ENCODE data around the gene GPR155. TPM values are rescaled to one million over a fixed set of nuclear protein-coding genes. Genes with fewer than 3 reads are reported as not detected.

Gene GPR155
- total RNA-seq, 4 donors from 2014 or later = 2.1 to 9.9 (median 3.6) TPM

- H3K4me3 ChIP-seq = no peak overlapping the region
- H3K27ac ChIP-seq = no peak overlapping the region
- WGBS, 2 donors = 83 to 84% methylated on average over 5 of the region's 5 CpGs
- intact Hi-C loops (cut with DNase I) = no loop called here
- DNase-seq = no peak
- no peaks in the 10 kb centered on the region for H3K9me3 ChIP-seq
- H3K27me3 ChIP-seq = no peaks in the 10 kb centered on the region
- H3K4me1 ChIP-seq = no peaks in the 10 kb centered on the region
- H3K36me3 ChIP-seq = no peaks in the 10 kb centered on the region
- TF ChIP-seq CTCF (IDR thresholded peaks at IDR 0.05) (no peak), POLR2A (IDR thresholded peaks at IDR 0.05) (no peak)
These were observed 29.9 kb upstream of the GPR155 start for GRCh38 chr2:174516501-174517378.

- intact Hi-C loops (cut with DNase I) = no loop called here
- TF ChIP-seq POLR2A (IDR thresholded peaks at IDR 0.05) = no peak
- TF ChIP-seq CTCF (IDR thresholded peaks at IDR 0.05) = no peak
These were observed 25.5 kb upstream of the GPR155 start for GRCh38 chr2:174512345-174512744.

GRCh38 chr2:174511580-174512260 is 24.9 kb upstream of the GPR155 start:
- Histone ChIP-seq H3K27me3 (no peaks in the 10 kb centered on the region), H3K36me3 (no peaks in the 10 kb centered on the region), H3K4me1 (no peaks in the 10 kb centered on the region), H3K9me3 (peaks cover 0 to 41% (median 13%) of the 10 kb centered on the region in 3 donors), H3K27ac (no peak overlapping the region), H3K4me3 (no peak overlapping the region)
- WGBS, 2 donors = 50 to 51% methylated on average over 5 of the region's 5 CpGs
- no peak for DNase-seq
- TF ChIP-seq POLR2A (IDR thresholded peaks at IDR 0.05) = no peak
- TF ChIP-seq CTCF (IDR thresholded peaks at IDR 0.05) = no peak
- intact Hi-C loops (cut with DNase I) = no loop called here

More at GRCh38 chr2:174512345-174512744, 25.5 kb upstream of the GPR155 start:
- no peaks in the 10 kb centered on the region for H3K4me1 ChIP-seq
- DNase-seq = no peak
- H3K27me3 ChIP-seq = no peaks in the 10 kb centered on the region
- no peak overlapping the region for H3K27ac ChIP-seq
- H3K9me3 ChIP-seq = peaks cover 0 to 38% (median 13%) of the 10 kb centered on the region in 3 donors
- WGBS, 2 donors = 68% methylated on average over 3 of the region's 3 CpGs
- H3K4me3 ChIP-seq = no peak overlapping the region
- H3K36me3 ChIP-seq = no peaks in the 10 kb centered on the region

GRCh38 chr2:174510583-174511189 is 23.9 kb upstream of the GPR155 start:
- H3K27me3 ChIP-seq = no peaks in the 10 kb centered on the region
- H3K9me3 ChIP-seq = peaks cover 0 to 41% (median 13%) of the 10 kb centered on the region in 3 donors
- DNase-seq = no peak
- no peaks in the 10 kb centered on the region for H3K4me1 ChIP-seq
- intact Hi-C loops (cut with DNase I) = no loop called here
- 36 to 41% methylated on average over 2 of the region's 2 CpGs for WGBS, 2 donors
- TF ChIP-seq POLR2A (IDR thresholded peaks at IDR 0.05) (no peak), CTCF (IDR thresholded peaks at IDR 0.05) (no peak)
- H3K4me3 ChIP-seq = no peak overlapping the region
- no peak overlapping the region for H3K27ac ChIP-seq
- no peaks in the 10 kb centered on the region for H3K36me3 ChIP-seq
